Smooth muscle cell of the pulmonary artery (primary cell): ENCODE data around the gene NKAIN2. TPM values are rescaled to one million over a fixed set of nuclear protein-coding genes. Genes with fewer than 3 reads are reported as not detected.

Experiments used
- total RNA-seq: library from RNA; depleted of rRNA; stranded (reverse); fragments of >200 nt; gene quantifications from 2 replicates; pipeline ENCODE4 v1.2.3, GENCODE V29; 2014

NKAIN2 gene
- under 0.01 and 0.10 TPM in 2 replicates for total RNA-seq

GRCh38 chr6:123803504-123804013, at the start of gene NKAIN2:
Gene NKAIN2 (plus strand): TSS chr6:123803865.

Other genes starting within 250 kb of the NKAIN2 start
- gene TRDN, start 166.9 kb upstream of the NKAIN2 start, total RNA-seq = 0.10 TPM in 1 of 2 replicates, not detected in the other